CD8-positive, alpha-beta memory T cell (primary cell): Measurements from ENCODE around the gene ELK4. TPM values are rescaled to one million over a fixed set of nuclear protein-coding genes. Genes with fewer than 3 reads are reported as not detected.
A peak's percentile ranks its signal among the peaks of the same experiment; 100 is the strongest.

ENCODE experiments used
- CTCF ChIA-PET: fragments of 350-600 bp; sonication (Branson Sonifier 250); formaldehyde crosslinking; loops from one replicate; lab custom pipeline; 2021; ENCODE audit warnings: antibody characterized with exemption; lab: Charles Lee
- POLR2A ChIA-PET: fragments of 350-600 bp; sonication (Branson Sonifier 250); formaldehyde crosslinking; loops from one replicate; lab custom pipeline; 2021; ENCODE audit warnings: antibody characterized with exemption; lab: Charles Lee
- DNase-seq, 5 donors: peaks; one replicate each; pipeline versions ENCODE4 v3.0.0 to v3.0.0-alpha.2; 2020 to 2022; ENCODE audit warnings: mixed read lengths in 1 of 5
- H3K27ac ChIP-seq: one replicate; pipeline ENCODE4 v1.7.0; 2013; ENCODE audit warnings: low read depth, mild to moderate bottlenecking, low read length, moderate library complexity
- H3K27me3 ChIP-seq: 2 replicates; pipeline ENCODE4 v1.7.0; 2013; ENCODE audit warnings: low read length, mild to moderate bottlenecking; ENCODE audit not compliant: insufficient read depth, poor library complexity, severe bottlenecking
- H3K36me3 ChIP-seq: 2 replicates; pipeline ENCODE4 v1.7.0; 2013; ENCODE audit warnings: mild to moderate bottlenecking, low read length, moderate library complexity; ENCODE audit not compliant: insufficient read depth
- H3K4me1 ChIP-seq: 2 replicates; pipeline ENCODE4 v1.7.0; 2013; ENCODE audit warnings: mild to moderate bottlenecking, low read length, moderate library complexity; ENCODE audit not compliant: insufficient read depth
- H3K4me3 ChIP-seq: 2 replicates; pipeline ENCODE4 v1.7.0; 2013; ENCODE audit warnings: mild to moderate bottlenecking, low read length
- H3K9me3 ChIP-seq: 2 replicates; pipeline ENCODE4 v1.7.0; 2013; ENCODE audit warnings: mild to moderate bottlenecking, low read length
- H3K27ac Mint-ChIP-seq, 8 donors: one replicate each; pipeline ENCODE4 v1.8.0; 2020 to 2021; ENCODE audit warnings: mixed read lengths in 8 of 8, mild to moderate bottlenecking in 6 of 8, inconsistent platforms in 3 of 8, moderate library complexity in 3 of 8
- H3K27me3 Mint-ChIP-seq, 2 donors: one replicate each; pipeline ENCODE4 v1.8.0; 2020 to 2021; ENCODE audit warnings: mixed read lengths in 2 of 2, mild to moderate bottlenecking in 1 of 2, moderate library complexity in 1 of 2
- H3K36me3 Mint-ChIP-seq, 3 donors: one replicate each; pipeline ENCODE4 v1.8.0; 2020 to 2021; ENCODE audit warnings: mixed read lengths in 3 of 3, inconsistent platforms in 1 of 3, mild to moderate bottlenecking in 1 of 3
- H3K4me1 Mint-ChIP-seq, 3 donors: one replicate each; pipeline ENCODE4 v1.8.0; 2020 to 2021; ENCODE audit warnings: mixed read lengths in 3 of 3, inconsistent platforms in 1 of 3, mild to moderate bottlenecking in 1 of 3
- H3K4me3 Mint-ChIP-seq, 7 donors: one replicate each; pipeline ENCODE4 v1.8.0; 2020 to 2021; ENCODE audit warnings: mixed read lengths in 7 of 7, mild to moderate bottlenecking in 6 of 7, moderate library complexity in 4 of 7, inconsistent platforms in 2 of 7
- H3K9me3 Mint-ChIP-seq, 5 donors: one replicate each; pipeline ENCODE4 v1.8.0; 2020 to 2022; ENCODE audit warnings: mixed read lengths in 5 of 5, mild to moderate bottlenecking in 3 of 5, moderate library complexity in 2 of 5, inconsistent platforms in 1 of 5
- polyA plus RNA-seq: library from polyadenylated mRNA; unstranded; fragments of 300-500 nt; fragmentation: Illumina TruSeq; gene quantifications from one replicate; pipeline ENCODE4 v1.2.3, GENCODE V29; 2021
- total RNA-seq, 2 experiments: library from RNA; stranded (reverse); gene quantifications; one replicate each; pipeline ENCODE4 v1.2.3, GENCODE V29; 2021

Gene ELK4
- total and polyA plus RNA-seq, 3 experiments from 2014 or later: 6.1 to 88.7 (median 83.3) TPM

GRCh38 chr1:205662135-205662738 lies 30.4 kb upstream of the ELK4 start:
- POLR2A ChIA-PET: no interaction called here
- Histone ChIP-seq H3K27me3 (no peaks in the 10 kb centered on the region), H3K4me3 (no peak overlapping the region), H3K36me3 (no peaks in the 10 kb centered on the region), H3K4me1 (no peaks in the 10 kb centered on the region), H3K27ac (no peak overlapping the region), H3K9me3 (no peaks in the 10 kb centered on the region)
- H3K9me3 Mint-ChIP-seq: no peaks in the 10 kb centered on the region
- H3K27ac Mint-ChIP-seq: peak overlapping the region in 1 of 8 donors; percentile 43
- H3K27me3 Mint-ChIP-seq: peaks cover 16 to 20% of the 10 kb centered on the region in 2 donors
- no peak for DNase-seq
- H3K36me3 Mint-ChIP-seq: no peaks in the 10 kb centered on the region
- CTCF ChIA-PET: interaction anchor here (2.1 to 10.5 kb wide), 2 partner anchors 70 to 315 kb away, joined by 6 to 349 read pairs; no protein-coding TSS in a partner anchor
- no peaks in the 10 kb centered on the region for H3K4me1 Mint-ChIP-seq
- no peak overlapping the region for H3K4me3 Mint-ChIP-seq

GRCh38 chr1:205661429-205662134 lies 29.8 kb upstream of the ELK4 start:
- Histone ChIP-seq H3K4me1 (no peaks in the 10 kb centered on the region), H3K4me3 (no peak overlapping the region), H3K27ac (no peak overlapping the region), H3K27me3 (no peaks in the 10 kb centered on the region), H3K36me3 (no peaks in the 10 kb centered on the region), H3K9me3 (no peaks in the 10 kb centered on the region)
- H3K36me3 Mint-ChIP-seq: no peaks in the 10 kb centered on the region
- H3K27ac Mint-ChIP-seq: peak overlapping the region in 1 of 8 donors; percentile 43
- no peaks in the 10 kb centered on the region for H3K4me1 Mint-ChIP-seq
- H3K4me3 Mint-ChIP-seq: no peak overlapping the region
- peaks cover 17 to 23% of the 10 kb centered on the region in 2 donors for H3K27me3 Mint-ChIP-seq
- POLR2A ChIA-PET: no interaction called here
- CTCF ChIA-PET: interaction anchor here (1.2 to 10.5 kb wide), 3 partner anchors 70 to 316 kb away, joined by 5 to 349 read pairs (median 6); no protein-coding TSS in a partner anchor
- DNase-seq: no peak
- H3K9me3 Mint-ChIP-seq: no peaks in the 10 kb centered on the region

GRCh38 chr1:205660361-205660760 lies 28.6 kb upstream of the ELK4 start:
- no peak overlapping the region for H3K4me3 Mint-ChIP-seq
- Histone ChIP-seq H3K27me3 (no peaks in the 10 kb centered on the region), H3K4me1 (no peaks in the 10 kb centered on the region), H3K9me3 (no peaks in the 10 kb centered on the region), H3K27ac (no peak overlapping the region), H3K36me3 (no peaks in the 10 kb centered on the region), H3K4me3 (no peak overlapping the region)
- POLR2A ChIA-PET: no interaction called here
- DNase-seq: no peak
- no peaks in the 10 kb centered on the region for H3K36me3 Mint-ChIP-seq
- H3K4me1 Mint-ChIP-seq: no peaks in the 10 kb centered on the region
- CTCF ChIA-PET: interaction anchor here (1.2 to 10.5 kb wide), 8 partner anchors 11 to 317 kb away, joined by 3 to 349 read pairs (median 13); partner anchors contain the start of gene RAB29
- H3K9me3 Mint-ChIP-seq: no peaks in the 10 kb centered on the region
- no peak overlapping the region for H3K27ac Mint-ChIP-seq
- peaks cover 17 to 27% of the 10 kb centered on the region in 2 donors for H3K27me3 Mint-ChIP-seq

GRCh38 chr1:205658943-205659581 lies 27.3 kb upstream of the ELK4 start:
- H3K9me3 Mint-ChIP-seq: no peaks in the 10 kb centered on the region

GRCh38 chr1:205656236-205656635 lies 24.4 kb upstream of the ELK4 start:
- Mint-ChIP-seq H3K27me3 (peaks cover 13% of the 10 kb centered on the region in 2 donors), H3K27ac (no peak overlapping the region), H3K36me3 (no peaks in the 10 kb centered on the region), H3K9me3 (no peaks in the 10 kb centered on the region), H3K4me3 (no peak overlapping the region), H3K4me1 (no peaks in the 10 kb centered on the region)
- Histone ChIP-seq H3K27ac (no peak overlapping the region), H3K9me3 (no peaks in the 10 kb centered on the region), H3K4me3 (no peak overlapping the region), H3K4me1 (no peaks in the 10 kb centered on the region), H3K27me3 (no peaks in the 10 kb centered on the region), H3K36me3 (no peaks in the 10 kb centered on the region)
- ChIA-PET CTCF (interaction anchor here (0.8 to 10.5 kb wide), 7 partner anchors 12 to 321 kb away, joined by 3 to 349 read pairs (median 7); partner anchors contain the start of gene ELK4), POLR2A (interaction anchor here (2.5 kb wide), 1 partner anchor 24 kb away, joined by 10 read pairs; the partner anchor contains the start of gene ELK4)
- DNase-seq: no peak

More at GRCh38 chr1:205658943-205659581, 27.3 kb upstream of the ELK4 start:
- ChIA-PET POLR2A (no interaction called here), CTCF (interaction anchor here (0.7 to 10.5 kb wide), 45 partner anchors 9 to 447 kb away, joined by 3 to 349 read pairs (median 5); partner anchors contain the start of genes ELK4, RAB29 and SLC45A3)
- H3K27me3 ChIP-seq: no peaks in the 10 kb centered on the region
- no peaks in the 10 kb centered on the region for H3K36me3 ChIP-seq
- H3K27ac Mint-ChIP-seq: no peak overlapping the region
- H3K36me3 Mint-ChIP-seq: no peaks in the 10 kb centered on the region
- DNase-seq: peak; percentile 48 to 78 (median 59)
- no peaks in the 10 kb centered on the region for H3K4me1 ChIP-seq
- no peaks in the 10 kb centered on the region for H3K9me3 ChIP-seq
- H3K27me3 Mint-ChIP-seq: peaks cover 17 to 27% of the 10 kb centered on the region in 2 donors
- H3K4me3 Mint-ChIP-seq: peak overlapping the region in 1 of 7 donors; percentile 8
- no peak overlapping the region for H3K27ac ChIP-seq
- H3K4me1 Mint-ChIP-seq: no peaks in the 10 kb centered on the region
- no peak overlapping the region for H3K4me3 ChIP-seq

GRCh38 chr1:205652984-205653383 lies 21.2 kb upstream of the ELK4 start:
- Mint-ChIP-seq H3K27ac (no peak overlapping the region), H3K27me3 (peaks cover 3 to 7% of the 10 kb centered on the region in 2 donors), H3K4me1 (no peaks in the 10 kb centered on the region), H3K9me3 (no peaks in the 10 kb centered on the region), H3K36me3 (no peaks in the 10 kb centered on the region), H3K4me3 (no peak overlapping the region)
- Histone ChIP-seq H3K4me1 (no peaks in the 10 kb centered on the region), H3K9me3 (no peaks in the 10 kb centered on the region), H3K4me3 (no peak overlapping the region), H3K36me3 (no peaks in the 10 kb centered on the region), H3K27me3 (no peaks in the 10 kb centered on the region), H3K27ac (no peak overlapping the region)
- CTCF ChIA-PET: interaction anchor here (10.5 kb wide), 1 partner anchor 61 kb away, joined by 349 read pairs; no protein-coding TSS in a partner anchor
- POLR2A ChIA-PET: no interaction called here
- DNase-seq: no peak

GRCh38 chr1:205650241-205650640 lies 18.4 kb upstream of the ELK4 start:
- no peaks in the 10 kb centered on the region for H3K36me3 ChIP-seq
- H3K27me3 Mint-ChIP-seq: peaks cover 3 to 7% of the 10 kb centered on the region in 2 donors
- POLR2A ChIA-PET: interaction anchor here (0.7 kb wide), 1 partner anchor 62 kb away, joined by 5 read pairs; no protein-coding TSS in a partner anchor
- H3K4me1 Mint-ChIP-seq: no peaks in the 10 kb centered on the region
- no peaks in the 10 kb centered on the region for H3K36me3 Mint-ChIP-seq
- no peak overlapping the region for H3K27ac Mint-ChIP-seq
- no peak overlapping the region for H3K4me3 Mint-ChIP-seq
- no peak overlapping the region for H3K4me3 ChIP-seq
- no peak for DNase-seq
- H3K9me3 ChIP-seq: no peaks in the 10 kb centered on the region
- no peaks in the 10 kb centered on the region for H3K9me3 Mint-ChIP-seq
- H3K27ac ChIP-seq: no peak overlapping the region
- H3K4me1 ChIP-seq: no peaks in the 10 kb centered on the region
- H3K27me3 ChIP-seq: no peaks in the 10 kb centered on the region
- CTCF ChIA-PET: no interaction called here
